GM21367 (cell line): ENCODE data around the gene AGER.
"Not testable (repeated sequence)": the region's sequence is repeated elsewhere in the genome, so short reads cannot be mapped to it uniquely, and the experiment has no call there.

Experiments used
- ATAC-seq: cut with Tn5 transposase; IDR thresholded peaks from one replicate; pipeline ENCODE4 v1.9.1; 2021; ENCODE audit not compliant: unreplicated experiment

The AGER gene

DNA sequence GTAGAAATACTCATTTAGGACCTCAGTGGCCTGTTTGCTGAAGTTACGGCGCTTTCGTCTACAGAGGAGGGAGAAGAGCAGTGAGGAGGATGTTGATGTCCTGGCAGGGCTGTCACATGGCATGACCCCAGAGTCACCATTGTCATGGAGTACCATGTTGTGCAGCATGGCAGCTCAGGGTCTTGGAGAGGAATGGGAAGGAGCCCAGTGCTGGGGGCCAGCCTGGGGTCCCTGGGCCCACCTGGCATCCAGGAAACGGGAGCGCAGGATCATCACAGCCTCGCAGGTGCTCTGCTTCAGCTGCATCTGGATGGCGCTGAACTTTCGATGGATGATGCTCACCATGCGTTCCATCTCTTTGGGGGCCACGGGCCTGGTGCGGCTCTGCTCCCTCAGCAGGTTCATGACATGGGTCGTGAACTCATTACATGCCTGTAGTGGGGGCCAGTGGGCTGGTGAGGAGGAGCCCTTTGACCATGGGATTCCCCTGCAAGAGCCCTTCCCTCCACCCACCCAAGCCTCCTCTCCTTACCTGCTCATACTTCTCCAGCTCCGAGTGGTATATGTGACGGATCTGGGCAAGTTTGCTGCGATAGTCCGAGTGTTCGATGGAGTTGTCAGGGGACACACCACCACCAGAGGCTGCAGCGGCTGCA, 3.8 kb upstream of the AGER start:
- ATAC-seq: not testable (repeated sequence)

DNA sequence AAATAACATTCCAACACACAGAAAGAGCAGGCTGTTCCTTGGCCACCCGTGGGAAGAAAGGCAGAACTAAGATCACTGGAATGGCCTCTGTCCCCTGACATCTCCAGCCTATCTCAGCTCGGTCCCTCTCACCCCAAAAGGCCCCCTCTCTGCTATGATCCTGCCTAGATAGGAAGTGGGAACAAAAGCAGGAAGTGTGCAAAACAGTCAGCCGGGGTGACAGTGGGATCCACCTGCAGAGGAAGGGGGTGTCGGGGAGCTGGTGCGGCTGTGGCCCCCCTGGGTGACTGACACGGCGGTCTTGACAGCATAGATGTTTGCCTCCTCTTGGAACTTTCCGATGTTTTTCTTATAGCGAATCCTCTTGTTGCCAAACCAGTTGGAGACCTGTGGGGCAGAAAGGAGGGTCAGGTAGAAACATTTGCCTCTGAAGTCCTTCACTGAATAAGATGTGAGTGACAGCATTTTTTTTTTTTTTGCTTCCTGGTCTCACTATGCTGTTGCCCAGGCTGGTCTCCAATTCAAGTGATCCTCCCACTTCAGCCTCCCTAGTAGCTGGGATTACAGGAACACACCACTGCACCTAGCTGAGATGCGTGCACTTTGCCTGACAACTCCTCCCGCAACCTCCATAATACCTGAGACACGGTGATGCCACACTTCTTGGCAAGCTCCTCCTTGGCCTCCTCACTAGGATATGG, 3.1 kb upstream of the AGER start:
- ATAC-seq: no peak

DNA sequence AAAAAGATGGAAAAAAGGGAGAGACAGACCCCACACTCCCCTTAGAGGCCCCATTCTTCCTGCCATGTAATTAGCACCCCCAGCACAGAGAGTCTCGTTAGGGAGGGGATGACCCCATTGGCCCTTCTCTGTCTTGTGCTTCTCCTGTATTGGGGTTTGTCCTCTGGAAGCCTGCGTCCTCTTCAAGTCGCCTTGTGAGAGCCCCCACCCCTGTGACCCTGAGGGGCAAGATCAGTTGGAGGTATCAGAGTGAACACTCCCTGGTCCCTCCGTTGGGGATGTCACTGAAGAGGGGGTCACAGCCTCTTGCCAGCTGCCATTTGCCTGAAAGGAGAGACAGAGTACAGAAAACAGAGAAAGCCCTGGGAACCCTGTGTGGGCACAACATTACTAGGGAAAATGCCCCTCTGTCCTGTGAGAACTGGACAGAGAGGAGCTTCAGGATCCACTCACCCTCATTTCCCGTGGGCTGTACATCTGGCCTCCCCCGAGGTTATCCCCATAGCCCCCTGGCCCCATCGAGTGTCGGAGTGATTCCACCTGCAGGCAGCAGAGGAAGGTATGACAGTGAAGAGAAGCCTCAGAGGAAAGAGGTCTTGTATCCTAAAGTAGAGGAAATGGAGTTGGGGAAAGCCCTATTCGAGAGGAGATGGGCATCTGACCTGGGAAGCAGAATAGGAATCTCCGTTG, 2.2 kb upstream of the AGER start:
- ATAC-seq: not testable (repeated sequence)

DNA sequence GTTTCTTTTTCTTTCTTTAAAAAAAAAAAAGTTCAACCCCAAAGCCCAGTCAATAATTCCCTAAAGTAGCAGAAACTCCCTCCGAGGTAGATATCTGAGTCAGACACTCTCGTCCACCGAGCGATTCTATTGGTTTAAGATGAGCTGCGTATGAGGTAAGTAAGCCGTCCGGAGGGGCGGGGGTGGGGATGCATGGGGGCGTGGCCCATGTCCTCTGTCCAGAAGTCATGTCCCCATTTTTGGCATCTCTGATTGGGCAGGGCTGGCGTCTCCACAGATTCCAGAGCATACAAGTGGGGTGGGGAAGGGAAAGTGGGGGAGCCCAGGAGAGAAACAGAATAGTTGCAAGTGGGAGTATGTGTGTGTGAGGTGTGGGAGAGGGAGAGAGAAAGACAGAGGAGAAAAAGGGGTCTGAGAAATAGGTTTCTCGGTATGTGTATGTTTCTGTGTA, 1.7 kb upstream of the AGER start:
- not testable (repeated sequence) for ATAC-seq

DNA sequence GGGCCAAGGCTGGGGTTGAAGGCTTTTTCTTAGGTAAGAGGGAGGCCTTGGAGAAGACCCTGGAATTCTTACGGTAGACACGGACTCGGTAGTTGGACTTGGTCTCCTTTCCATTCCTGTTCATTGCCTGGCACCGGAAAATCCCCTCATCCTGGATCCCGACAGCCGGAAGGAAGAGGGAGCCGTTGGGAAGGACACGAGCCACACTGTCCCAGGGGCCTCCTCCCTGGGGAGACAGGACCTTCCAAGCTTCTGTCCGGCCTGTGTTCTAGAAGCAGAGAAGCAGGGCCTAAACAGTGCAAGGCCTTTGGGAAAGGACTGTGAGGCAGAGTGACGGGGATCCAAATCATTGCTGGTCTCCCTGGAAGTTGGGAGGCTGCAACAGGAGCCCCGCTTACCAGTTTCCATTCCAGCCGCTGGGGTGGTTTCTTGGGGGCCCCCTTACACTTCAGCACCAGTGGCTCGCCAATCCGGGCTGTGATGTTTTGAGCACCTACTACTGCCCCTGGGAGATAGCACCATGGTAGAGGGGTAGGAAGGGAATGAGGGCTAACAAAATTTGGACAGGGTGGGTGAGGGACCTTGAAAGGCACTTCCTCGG, 470 bp downstream of the AGER start:
- ATAC-seq: no peak

DNA sequence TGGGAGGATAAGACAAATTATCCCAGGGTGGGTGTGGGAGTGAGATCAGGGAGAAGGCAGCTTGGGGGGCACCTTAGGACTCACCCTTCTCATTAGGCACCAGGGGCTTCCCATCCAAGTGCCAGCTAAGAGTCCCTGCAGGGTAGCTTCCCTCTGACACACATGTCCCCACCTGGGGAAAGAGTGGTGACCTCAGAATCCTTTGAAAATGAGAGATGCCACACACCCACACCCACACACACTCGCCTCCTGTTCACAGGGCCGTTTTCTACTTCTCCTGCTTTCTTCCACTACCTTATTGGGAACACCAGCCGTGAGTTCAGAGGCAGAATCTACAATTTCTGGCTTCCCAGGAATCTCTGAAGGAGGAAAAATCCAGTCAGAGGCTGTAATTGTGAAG, 1.0 kb downstream of the AGER start:
- no peak for ATAC-seq

DNA sequence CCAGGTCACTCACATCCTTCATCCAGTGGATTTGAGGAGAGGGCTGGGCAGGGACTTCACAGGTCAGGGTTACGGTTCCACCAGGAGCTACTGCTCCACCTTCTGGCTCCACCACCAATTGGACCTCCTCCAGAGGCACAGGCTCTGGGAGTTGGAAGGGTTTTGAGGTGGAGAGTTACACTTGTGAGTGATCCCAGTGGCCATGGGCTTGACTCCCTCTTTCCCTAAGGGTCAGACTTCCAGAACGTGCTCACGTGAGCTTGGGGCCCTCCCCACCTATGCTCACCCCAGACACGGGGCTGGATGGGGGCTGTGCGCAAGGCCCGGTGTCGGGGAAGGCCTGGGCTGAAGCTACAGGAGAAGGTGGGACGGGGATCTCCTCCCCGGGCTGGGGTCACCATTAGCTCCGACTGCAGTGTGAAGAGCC, 1.5 kb downstream of the AGER start:
- ATAC-seq: no peak

DNA sequence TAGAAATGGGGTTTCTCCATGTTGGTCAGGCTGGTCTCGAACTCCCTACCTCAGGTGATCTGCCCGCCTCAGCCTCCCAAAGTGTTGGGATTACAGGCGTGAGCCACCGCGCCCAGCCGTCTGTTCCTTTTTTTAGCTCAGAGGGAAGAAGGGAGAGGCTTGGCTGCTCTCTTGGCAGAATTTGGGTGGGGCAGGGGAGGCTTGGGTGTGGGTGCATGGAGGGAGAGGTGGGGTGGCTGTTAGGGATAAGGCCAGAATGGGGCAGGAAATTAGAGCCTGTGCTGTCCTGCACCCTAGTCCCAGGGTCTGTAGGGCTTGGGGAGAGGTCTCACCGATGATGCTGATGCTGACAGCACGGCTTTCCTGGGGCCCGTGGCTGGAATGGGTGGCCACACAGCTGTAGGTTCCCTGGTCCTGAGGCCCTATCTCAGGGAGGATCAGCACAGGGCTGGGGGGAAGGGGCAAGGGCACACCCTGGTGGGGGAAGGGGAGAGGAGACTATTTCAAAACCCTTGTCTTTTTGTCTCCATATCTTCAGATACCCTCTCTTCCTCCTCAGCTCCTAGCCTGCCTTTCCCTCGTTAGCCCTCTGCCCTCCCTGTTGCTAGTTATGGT, 2.0 kb downstream of the AGER start:
- no peak for ATAC-seq

DNA sequence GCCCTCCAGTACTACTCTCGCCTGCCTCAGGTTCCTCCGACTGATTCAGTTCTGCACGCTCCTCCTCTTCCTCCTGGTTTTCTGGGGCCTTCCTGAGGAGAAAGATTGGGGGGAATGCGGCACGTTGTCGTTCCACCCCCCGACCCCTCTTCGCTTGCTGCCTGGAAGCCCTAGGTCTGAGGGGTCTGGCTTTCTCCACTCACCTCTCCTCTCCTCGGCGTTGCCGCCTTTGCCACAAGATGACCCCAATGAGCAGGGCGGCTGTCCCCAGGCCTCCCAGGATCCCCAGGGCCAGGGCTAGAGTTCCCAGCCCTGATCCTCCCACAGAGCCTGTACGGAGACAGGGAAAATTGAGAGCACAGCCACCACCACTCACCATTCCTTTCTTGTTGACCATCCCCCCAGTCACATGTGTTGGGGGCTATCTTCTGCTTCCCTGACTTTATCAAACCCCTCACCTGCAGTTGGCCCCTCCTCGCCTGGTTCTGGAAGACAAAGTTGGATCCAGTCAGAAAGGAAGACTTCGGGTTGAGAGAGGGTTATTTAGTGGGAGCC, 2.8 kb downstream of the AGER start:
- no peak for ATAC-seq

DNA sequence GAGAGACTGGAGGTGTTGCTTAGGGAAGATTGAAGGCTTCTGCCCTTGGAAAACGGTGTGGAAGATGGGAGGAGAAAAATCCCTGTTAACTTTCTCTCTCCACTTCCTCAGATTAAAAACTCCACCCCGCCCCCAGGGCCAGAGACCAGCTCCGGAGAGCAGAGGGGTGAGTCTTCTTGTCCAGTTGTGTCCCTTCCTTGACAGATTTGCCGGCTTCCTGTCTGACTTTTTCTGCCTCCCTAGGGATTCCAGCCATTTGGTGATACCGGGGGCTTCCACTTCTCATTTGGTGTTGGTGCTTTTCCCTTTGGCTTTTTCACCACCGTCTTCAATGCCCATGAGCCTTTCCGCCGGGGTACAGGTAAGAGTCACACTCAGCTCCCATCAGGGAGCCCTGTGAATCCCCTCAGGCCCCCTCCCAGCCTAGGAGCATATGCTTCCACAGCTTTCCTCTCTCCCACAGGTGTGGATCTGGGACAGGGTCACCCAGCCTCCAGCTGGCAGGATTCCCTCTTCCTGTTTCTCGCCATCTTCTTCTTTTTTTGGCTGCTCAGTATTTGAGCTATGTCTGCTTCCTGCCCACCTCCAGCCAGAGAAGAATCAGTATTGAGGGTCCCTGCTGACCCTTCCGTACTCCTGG, 4.2 kb downstream of the AGER start:
- no peak for ATAC-seq

DNA sequence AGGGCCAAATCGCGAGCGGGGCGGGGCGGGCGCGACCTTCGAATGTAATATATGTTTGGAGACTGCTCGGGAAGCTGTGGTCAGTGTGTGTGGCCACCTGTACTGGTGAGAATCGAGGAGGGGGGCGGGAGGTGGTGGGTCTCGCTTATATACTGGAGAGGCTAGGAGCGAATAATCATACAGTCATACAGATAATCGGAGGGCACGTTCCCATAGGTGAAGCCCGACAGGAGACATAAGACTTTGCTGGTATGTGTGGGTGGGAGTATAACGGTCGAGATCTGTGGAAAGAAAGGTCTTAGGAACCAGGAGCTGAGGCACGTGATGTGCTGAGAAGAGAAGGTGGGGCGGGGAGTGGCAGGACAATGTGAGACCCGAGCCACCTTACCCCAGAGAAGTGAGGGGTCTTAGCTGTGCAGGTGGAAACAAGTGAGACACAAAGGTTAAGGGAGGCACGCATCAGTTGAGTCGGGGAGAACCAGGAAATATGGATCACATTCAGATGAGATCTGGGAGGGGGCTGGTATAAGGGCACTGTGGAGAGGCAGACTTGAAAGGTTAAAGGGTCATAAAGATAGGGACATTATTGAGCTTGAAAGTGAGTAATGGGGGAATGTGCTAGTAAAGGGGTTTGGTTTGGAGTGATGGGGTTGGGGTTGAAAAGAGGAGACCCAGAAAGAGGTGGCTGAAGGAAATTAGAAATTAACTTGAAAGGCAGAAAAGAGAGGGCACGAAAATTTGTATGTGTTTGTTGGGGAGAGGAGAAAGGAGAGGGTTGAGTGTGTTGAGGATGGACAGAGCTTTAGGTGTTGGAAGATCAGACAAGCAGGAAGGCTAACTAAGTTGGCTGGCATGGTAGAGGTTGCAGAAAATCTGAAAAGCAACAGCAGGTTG, 5.3 kb downstream of the AGER start:
- ATAC-seq: no peak

DNA sequence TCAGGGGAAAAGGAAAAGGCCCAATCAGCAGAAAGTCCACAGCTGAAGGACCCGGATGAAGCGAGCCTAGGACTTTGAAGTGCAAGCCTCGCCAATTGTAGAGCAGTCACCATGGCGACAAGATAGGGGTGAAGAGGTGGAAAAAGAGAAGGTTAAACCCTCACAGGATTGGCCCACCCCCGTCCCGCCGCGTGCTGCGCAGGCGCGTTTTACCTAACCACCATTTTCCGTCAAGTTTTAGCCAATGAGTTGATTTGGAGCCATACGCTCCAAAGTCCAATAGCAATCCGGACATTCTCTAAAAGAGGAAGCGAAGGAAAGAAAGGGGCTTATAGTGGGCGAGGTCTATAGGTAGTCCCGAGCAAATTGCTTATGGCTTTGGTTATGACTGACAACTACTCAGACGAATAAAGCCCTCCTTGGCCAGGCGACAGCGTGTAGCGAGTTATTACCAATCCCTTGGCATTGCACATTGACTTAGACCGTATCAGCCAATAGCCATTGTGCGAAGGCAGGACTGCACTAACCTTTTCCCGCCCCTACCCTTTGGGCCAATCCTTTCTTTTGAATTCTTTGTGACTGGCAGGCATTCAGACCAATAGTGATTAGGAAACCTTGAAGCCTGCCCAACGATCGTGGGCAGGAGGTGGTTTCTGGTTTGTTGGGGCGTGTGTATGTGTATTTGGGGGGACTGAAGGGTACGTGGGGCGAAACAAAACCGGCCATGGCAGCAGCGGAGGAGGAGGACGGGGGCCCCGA, 6.1 kb downstream of the AGER start, which contains the start of gene RNF5:
TSS of gene RNF5 (plus strand) at position 618 of the 759 bp plus-strand sequence. CDS start at position 725, 107 bp downstream.
- ATAC-seq: peak; percentile 57

DNA sequence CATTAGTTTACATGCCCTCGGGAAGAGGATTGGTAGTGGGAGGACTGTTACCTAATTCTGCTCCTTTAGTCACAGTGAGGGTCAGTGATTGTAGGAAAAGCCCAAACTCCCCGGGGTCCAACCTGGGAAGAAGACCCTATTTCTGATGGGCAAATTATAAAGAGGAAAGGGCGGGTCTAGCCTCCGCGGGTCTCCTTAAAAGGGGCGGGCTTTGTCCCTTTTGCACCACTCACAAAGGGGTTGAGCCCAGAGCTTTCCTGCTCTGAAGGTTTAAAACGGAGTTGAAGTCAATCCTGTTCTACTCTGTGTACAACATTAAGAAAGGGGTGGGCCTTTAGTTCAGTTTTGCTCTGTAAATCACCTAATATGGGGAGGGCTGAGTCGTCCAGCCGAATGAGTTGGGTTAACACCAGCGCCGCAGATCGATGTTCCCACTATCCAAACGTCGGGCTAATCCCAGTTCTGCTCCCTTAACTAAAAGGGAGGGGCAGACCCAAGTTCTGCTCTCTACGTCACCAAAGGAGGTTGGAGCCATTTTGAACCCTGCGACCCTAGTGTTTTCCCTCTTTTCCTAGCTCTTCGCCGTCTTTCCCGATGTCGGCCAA, 6.8 kb downstream of the AGER start:
- ATAC-seq: peak; percentile 2

DNA sequence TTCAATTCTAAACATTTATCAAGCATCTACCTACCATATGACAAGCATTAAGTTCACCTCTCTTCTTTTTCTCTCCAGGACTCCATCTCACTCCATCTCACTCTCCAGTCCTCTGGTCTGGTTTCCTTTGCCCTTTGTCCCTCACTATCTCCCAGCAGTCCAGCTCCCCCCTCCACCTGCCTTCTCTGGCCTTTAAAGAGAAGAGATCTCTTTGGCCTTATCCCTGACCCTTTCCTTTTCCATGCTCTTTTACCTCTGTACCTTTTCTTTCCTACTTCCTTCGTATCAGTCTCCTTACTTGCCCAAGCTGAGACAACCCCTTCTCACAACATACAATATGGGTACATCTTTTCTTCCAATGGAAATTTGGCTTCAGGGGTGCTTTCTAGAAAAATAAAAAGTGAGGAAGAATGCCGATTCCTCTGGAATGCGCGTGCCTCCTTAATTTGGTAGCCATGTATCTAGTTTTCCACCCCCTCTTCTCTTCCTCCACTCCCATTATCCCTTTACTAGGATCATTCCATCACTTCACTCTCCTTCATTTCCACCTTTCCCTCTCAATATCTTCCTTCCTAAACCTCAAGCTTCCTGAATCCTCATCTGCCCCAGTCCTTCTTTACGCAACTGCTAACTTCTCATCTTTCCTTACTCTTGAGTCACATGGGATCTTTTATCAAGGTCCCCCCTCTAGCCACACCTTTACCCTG, 7.4 kb downstream of the AGER start:
- ATAC-seq: no peak

DNA sequence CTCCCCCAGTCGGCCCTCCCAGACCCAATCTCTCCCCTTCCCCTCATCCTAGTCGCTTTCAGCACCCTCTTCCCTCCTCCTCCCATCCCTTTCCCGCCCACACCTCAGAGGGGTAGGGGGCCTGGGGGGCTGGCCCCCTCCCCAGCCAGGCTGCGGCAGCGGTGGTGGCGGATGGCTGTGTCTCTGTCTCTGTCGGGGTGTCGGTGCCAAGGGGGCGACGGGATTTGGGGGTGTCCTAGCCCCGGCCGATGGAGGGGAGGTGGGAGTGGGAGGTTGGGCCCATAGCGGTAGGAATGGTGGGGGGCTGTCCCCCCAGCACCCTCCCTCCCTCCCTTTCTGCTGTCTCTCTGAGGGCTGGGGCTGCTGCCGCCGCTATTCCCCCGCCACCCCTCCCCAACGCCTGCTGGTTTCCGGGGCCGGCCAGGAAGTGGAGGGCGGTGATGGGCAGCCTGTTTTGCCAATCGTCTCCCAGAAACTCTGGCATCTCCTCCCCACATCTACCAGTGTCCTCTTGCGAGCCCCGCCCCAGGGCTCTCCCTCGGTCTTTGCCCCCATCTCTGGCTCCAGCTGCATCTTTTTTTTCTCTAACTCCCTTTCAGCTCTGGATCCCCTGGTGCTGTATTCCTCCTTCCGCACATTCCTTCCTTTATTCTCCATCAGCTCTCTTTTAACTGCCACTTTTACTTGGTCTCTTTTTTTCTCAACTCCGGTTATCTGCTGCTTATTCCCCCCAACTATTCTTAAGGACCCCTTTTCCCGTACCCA, 8.2 kb downstream of the AGER start, which contains the start of gene AGPAT1:
TSS of gene AGPAT1 (minus strand) at position 374 of the 765 bp plus-strand sequence. CDS start 4,588 bp downstream, outside the sequence.
- ATAC-seq: peak; percentile 37

DNA sequence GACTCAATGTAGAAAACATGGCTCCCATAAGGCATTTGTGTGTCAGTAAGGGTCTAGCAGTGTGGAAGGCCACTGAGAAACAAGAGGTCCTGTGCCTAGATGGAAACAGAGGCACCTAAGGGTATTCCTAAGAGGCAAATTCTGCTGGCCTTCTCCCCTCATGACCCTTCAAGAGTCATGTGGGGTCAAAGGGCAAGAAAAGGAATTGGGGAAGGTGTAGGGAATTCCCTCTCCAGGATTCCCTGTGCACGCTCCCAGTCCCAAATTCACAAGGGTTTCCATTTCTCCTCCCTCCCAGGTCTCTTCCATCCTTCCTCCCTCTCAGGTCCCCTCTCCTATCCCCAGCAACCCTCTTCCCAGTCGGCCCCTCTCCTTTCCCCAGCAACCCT, 8.7 kb downstream of the AGER start:
- ATAC-seq: no peak

DNA sequence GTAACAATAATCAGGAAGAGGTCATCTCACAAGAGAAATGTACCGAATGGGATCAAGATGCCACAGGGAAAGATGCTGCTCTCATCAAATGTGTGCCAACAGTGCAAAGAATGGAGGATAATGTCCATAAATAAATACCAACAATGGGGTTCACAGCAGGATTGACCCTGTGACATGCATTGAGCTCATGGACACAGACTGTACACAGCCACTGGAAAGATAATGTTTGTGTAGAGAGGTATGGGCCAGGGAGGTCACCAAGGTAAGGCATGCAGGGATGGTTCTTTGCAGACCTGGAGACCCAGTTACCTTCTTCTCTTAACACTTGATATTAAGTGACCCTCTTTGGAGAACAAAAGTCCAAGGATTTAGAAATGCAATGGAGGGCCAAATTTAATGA, 9.6 kb downstream of the AGER start:
- ATAC-seq: no peak
